GM21619 (cell line): ENCODE measurements around the gene TTC23.

Experiments used
- ATAC-seq: cut with Tn5 transposase; IDR thresholded peaks from one replicate; pipeline ENCODE4 v1.9.1; 2021; ENCODE audit not compliant: unreplicated experiment

Gene TTC23

GRCh38 chr15:99249270-99249841 is at the start of gene TTC23:
TTC23 (minus strand) TSS chr15:99249581; CDS start chr15:99228712, 20,869 bp downstream.
- no peak for ATAC-seq

- no peak for ATAC-seq
These were observed 47.0 kb upstream of the TTC23 start for GRCh38 chr15:99296386-99296785.

GRCh38 chr15:99295840-99296239 is 46.5 kb upstream of the TTC23 start:
- no peak for ATAC-seq

- no peak for ATAC-seq
These were observed 42.3 kb upstream of the TTC23 start for GRCh38 chr15:99291643-99292042.

GRCh38 chr15:99283717-99284116 is 34.3 kb upstream of the TTC23 start:
- ATAC-seq: no peak

GRCh38 chr15:99282586-99282985 is 33.2 kb upstream of the TTC23 start:
- ATAC-seq: no peak

GRCh38 chr15:99282121-99282520 is 32.7 kb upstream of the TTC23 start:
- ATAC-seq: no peak

GRCh38 chr15:99279827-99280226 is 30.4 kb upstream of the TTC23 start:
- ATAC-seq: no peak

- no peak for ATAC-seq
These were observed 29.9 kb upstream of the TTC23 start for GRCh38 chr15:99279290-99279689.

- peak; percentile 51 for ATAC-seq
These were observed 26.2 kb upstream of the TTC23 start for GRCh38 chr15:99275525-99276128.

GRCh38 chr15:99275061-99275460 is 25.7 kb upstream of the TTC23 start:
- ATAC-seq: no peak

GRCh38 chr15:99273801-99274200 is 24.4 kb upstream of the TTC23 start:
- no peak for ATAC-seq

- no peak for ATAC-seq
These were observed 19.1 kb upstream of the TTC23 start for GRCh38 chr15:99268431-99268830.

GRCh38 chr15:99267957-99268356 is 18.6 kb upstream of the TTC23 start:
- ATAC-seq: no peak

GRCh38 chr15:99265541-99266070 is 16.2 kb upstream of the TTC23 start:
- ATAC-seq: no peak

GRCh38 chr15:99264125-99264524 is 14.7 kb upstream of the TTC23 start:
- ATAC-seq: no peak

GRCh38 chr15:99257107-99257750 is 7.8 kb upstream of the TTC23 start:
- no peak for ATAC-seq

GRCh38 chr15:99253381-99254090 is 4.2 kb upstream of the TTC23 start:
- no peak for ATAC-seq

GRCh38 chr15:99252326-99252725 is 2.9 kb upstream of the TTC23 start:
- ATAC-seq: no peak

GRCh38 chr15:99250857-99251841 is 1.8 kb upstream of the TTC23 start, which contains the start of gene LRRC28:
LRRC28 (plus strand) TSS chr15:99251481; CDS start chr15:99255958, 4,477 bp downstream.
- ATAC-seq: peak; percentile 94
